H9 (cell line): Measurements from ENCODE around the gene SPDL1. TPM values are rescaled to one million over a fixed set of nuclear protein-coding genes. Genes with fewer than 3 reads are reported as not detected.

ENCODE experiments used
- DNase-seq: peaks from one replicate; pipeline ENCODE4 v3.0.0-alpha.2; 2017
- H2AFZ ChIP-seq: one replicate; pipeline ENCODE4 v1.6.1; 2013; ENCODE audit warnings: mild to moderate bottlenecking, low read length, control low read depth, moderate library complexity
- H2AK5ac ChIP-seq: 2 replicates; pipeline ENCODE4 v1.6.1; 2013; ENCODE audit warnings: low read length, control low read depth, mixed read lengths; ENCODE audit not compliant: insufficient read length
- H2BK120ac ChIP-seq: one replicate; pipeline ENCODE4 v1.6.1; 2013; ENCODE audit warnings: low read depth, mild to moderate bottlenecking, low read length, control low read depth, inconsistent platforms; ENCODE audit not compliant: poor library complexity, severe bottlenecking
- H2BK12ac ChIP-seq: 2 replicates; pipeline ENCODE4 v1.6.1; 2013; ENCODE audit warnings: low read length, control low read depth, mixed read lengths, low read depth; ENCODE audit not compliant: insufficient read length
- H2BK15ac ChIP-seq: 2 replicates; pipeline ENCODE4 v1.6.1; 2013; ENCODE audit warnings: low read depth, low read length, control low read depth
- H2BK20ac ChIP-seq: one replicate; pipeline ENCODE4 v1.6.1; 2013; ENCODE audit warnings: low read depth, mild to moderate bottlenecking, low read length, control low read depth, inconsistent platforms; ENCODE audit not compliant: poor library complexity, severe bottlenecking
- H2BK5ac ChIP-seq: 2 replicates; pipeline ENCODE4 v1.6.1; 2013; ENCODE audit warnings: low read length, control low read depth, mixed read lengths; ENCODE audit not compliant: insufficient read length
- H3K14ac ChIP-seq: 2 replicates; pipeline ENCODE4 v1.6.1; 2013; ENCODE audit warnings: low read length, control low read depth; ENCODE audit not compliant: insufficient read depth
- H3K18ac ChIP-seq: 2 replicates; pipeline ENCODE4 v1.6.1; 2013; ENCODE audit warnings: low read depth, mild to moderate bottlenecking, mixed read lengths, low read length, control low read depth; ENCODE audit not compliant: insufficient read length
- H3K23ac ChIP-seq: 2 replicates; pipeline ENCODE4 v1.6.1; 2013; ENCODE audit warnings: low read length, control low read depth, mixed read lengths, low read depth; ENCODE audit not compliant: insufficient read length
- H3K23me2 ChIP-seq: 2 replicates; pipeline ENCODE4 v1.6.1; 2013; ENCODE audit warnings: low read depth, mild to moderate bottlenecking, mixed read lengths, low read length, control low read depth; ENCODE audit not compliant: insufficient read length, poor library complexity, severe bottlenecking
- H3K27ac ChIP-seq: 2 replicates; pipeline ENCODE4 v1.5.1; 2013; ENCODE audit warnings: low read length, control low read depth, mixed read lengths, low read depth; ENCODE audit not compliant: insufficient read length
- H3K27me3 ChIP-seq: 2 replicates; pipeline ENCODE4 v1.6.1; 2013; ENCODE audit warnings: low read length, control low read depth, inconsistent platforms; ENCODE audit not compliant: insufficient read depth
- H3K4ac ChIP-seq: 2 replicates; pipeline ENCODE4 v1.6.1; 2013; ENCODE audit warnings: low read depth, mild to moderate bottlenecking, control low read depth, inconsistent platforms, low read length, moderate library complexity
- H3K4me1 ChIP-seq: 2 replicates; pipeline ENCODE4 v1.6.1; 2013; ENCODE audit warnings: low read length, control low read depth, inconsistent platforms; ENCODE audit not compliant: insufficient read depth
- H3K4me2 ChIP-seq: 2 replicates; pipeline ENCODE4 v1.6.1; 2013; ENCODE audit warnings: low read length, control low read depth, mixed read lengths; ENCODE audit not compliant: insufficient read length, insufficient read depth
- H3K56ac ChIP-seq: 2 replicates; pipeline ENCODE4 v1.6.1; 2013; ENCODE audit warnings: low read depth, mild to moderate bottlenecking, mixed read lengths, low read length, control low read depth; ENCODE audit not compliant: insufficient read length
- H3K79me1 ChIP-seq: 2 replicates; pipeline ENCODE4 v1.6.1; 2013; ENCODE audit warnings: low read depth, mild to moderate bottlenecking, moderate library complexity, low read length, control low read depth, inconsistent platforms; ENCODE audit not compliant: insufficient read depth, poor library complexity, severe bottlenecking
- H3K79me2 ChIP-seq: 2 replicates; pipeline ENCODE4 v1.6.1; 2013; ENCODE audit warnings: low read length, control low read depth, inconsistent platforms; ENCODE audit not compliant: insufficient read depth
- H3K9ac ChIP-seq: 2 replicates; pipeline ENCODE4 v1.6.1; 2013; ENCODE audit warnings: low read length, control low read depth, mixed read lengths; ENCODE audit not compliant: insufficient read length; ENCODE audit errors: extremely low read depth
- H3K9me3 ChIP-seq: one replicate; pipeline ENCODE4 v1.6.1; 2013; ENCODE audit warnings: low read depth, low read length, inconsistent platforms; ENCODE audit not compliant: control insufficient read depth
- H3T11ph ChIP-seq: one replicate; pipeline ENCODE4 v1.6.1; 2013; ENCODE audit warnings: mild to moderate bottlenecking, low read length, control low read depth, inconsistent platforms
- H4K20me1 ChIP-seq: one replicate; pipeline ENCODE4 v1.6.1; 2013; ENCODE audit not compliant: control insufficient read depth, insufficient read length, insufficient read depth
- H4K5ac ChIP-seq: 2 replicates; pipeline ENCODE4 v1.6.1; 2013; ENCODE audit warnings: low read depth, mild to moderate bottlenecking, mixed read lengths, low read length, control low read depth; ENCODE audit not compliant: insufficient read length
- H4K8ac ChIP-seq: replicated peaks from 2 replicates; pipeline ENCODE4 v1.6.1; 2013; ENCODE audit warnings: low read length, control low read depth, mixed read lengths, low read depth; ENCODE audit not compliant: insufficient read length
- H4K91ac ChIP-seq: 2 replicates; pipeline ENCODE4 v1.6.1; 2013; ENCODE audit warnings: low read depth, mild to moderate bottlenecking, moderate library complexity, mixed read lengths, low read length, control low read depth; ENCODE audit not compliant: insufficient read length
- H3K27ac Mint-ChIP-seq, 3 experiments: 2 replicates in 2 of 3; 3 replicates in 1 of 3; pipeline ENCODE4 v1.8.0; 2020 to 2021; ENCODE audit warnings: mixed read lengths in 3 of 3, mild to moderate bottlenecking in 1 of 3, moderate library complexity in 1 of 3
- H3K27me3 Mint-ChIP-seq: 2 replicates; pipeline ENCODE4 v1.8.0; 2021; ENCODE audit warnings: low read depth, mild to moderate bottlenecking, moderate library complexity, mixed read lengths
- H3K36me3 Mint-ChIP-seq, 3 experiments: 2 replicates in 2 of 3; 3 replicates in 1 of 3; pipeline ENCODE4 v1.8.0; 2020 to 2021; ENCODE audit warnings: low read depth in 3 of 3, mixed read lengths in 3 of 3; ENCODE audit not compliant: insufficient read depth in 1 of 3
- H3K4me1 Mint-ChIP-seq, 2 experiments: 2 replicates each; pipeline ENCODE4 v1.8.0; 2020; ENCODE audit warnings: mixed read lengths in 2 of 2
- H3K4me3 Mint-ChIP-seq, 2 experiments: 2 replicates in 1 of 2; 3 replicates in 1 of 2; pipeline ENCODE4 v1.8.0; 2020 to 2021; ENCODE audit warnings: mild to moderate bottlenecking in 2 of 2, mixed read lengths in 2 of 2, moderate library complexity in 1 of 2
- H3K9me3 Mint-ChIP-seq, 2 experiments: 2 replicates in 1 of 2; 3 replicates in 1 of 2; pipeline ENCODE4 v1.8.0; 2020; ENCODE audit warnings: mild to moderate bottlenecking in 2 of 2, mixed read lengths in 2 of 2, moderate library complexity in 1 of 2
- CTCF ChIP-seq: fragments of 200-600 bp; sonication (generic); conservative IDR thresholded peaks from 3 replicates; pipeline ENCODE4 v1.8.0; 2021; ENCODE audit warnings: antibody characterized with exemption, mild to moderate bottlenecking
- WGBS: extraction: QIAGEN DNeasy Blood & Tissue Kit; methylation state at CpG from one replicate; pipeline ENCODE4 v1.1.7; 2013; ENCODE audit warnings: missing lambda C conversion rate, low lambda C conversion rate, mixed read lengths; ENCODE audit not compliant: insufficient read length; ENCODE audit errors: extremely low coverage; 5-methylcytosine and 5-hydroxymethylcytosine counted together
- total RNA-seq: library from RNA; stranded (reverse); gene quantifications from 2 replicates; pipeline ENCODE4 v1.2.1, GENCODE V29; 2021

Gene SPDL1
- total RNA-seq, 1 experiment from 2014 or later = 49.4 TPM

GRCh38 chr5:169652057-169652456 is 68.5 kb downstream of the SPDL1 start:
- no peaks in the 10 kb centered on the region for H3K9me3 Mint-ChIP-seq
- no peak overlapping the region for H2BK20ac ChIP-seq
- no peaks in the 10 kb centered on the region for H3K79me1 ChIP-seq
- no peak overlapping the region for H4K91ac ChIP-seq
- no peak overlapping the region for H3K27ac Mint-ChIP-seq
- no peak overlapping the region for H2BK120ac ChIP-seq
- peaks cover 10 to 18% of the 10 kb centered on the region in 2 experiments for H3K4me1 Mint-ChIP-seq
- no peak overlapping the region for H2BK15ac ChIP-seq
- no CpG with 5 or more reads among the region's 1 CpG for WGBS
- no peak for TF ChIP-seq CTCF
- no peak overlapping the region for H3K14ac ChIP-seq
- H3K23me2 ChIP-seq = no peaks in the 10 kb centered on the region
- no peak overlapping the region for H3K9ac ChIP-seq
- no peaks in the 10 kb centered on the region for H3K27me3 Mint-ChIP-seq
- no peak overlapping the region for H3K56ac ChIP-seq
- no peaks in the 10 kb centered on the region for H3K36me3 Mint-ChIP-seq
- no peaks in the 10 kb centered on the region for H3K9me3 ChIP-seq
- H3K23ac ChIP-seq = no peak overlapping the region
- no peak overlapping the region for H3K27ac ChIP-seq
- no peak overlapping the region for H2BK12ac ChIP-seq
- no peaks in the 10 kb centered on the region for H3K79me2 ChIP-seq
- DNase-seq = no peak
- no peak overlapping the region for H3K4me2 ChIP-seq
- H3K4me3 Mint-ChIP-seq = no peak overlapping the region
- H3K4me1 ChIP-seq = no peaks in the 10 kb centered on the region
- H4K5ac ChIP-seq = no peak overlapping the region
- H4K8ac ChIP-seq = no peak overlapping the region
- no peaks in the 10 kb centered on the region for H4K20me1 ChIP-seq
- no peak overlapping the region for H3K18ac ChIP-seq
- no peak overlapping the region for H2BK5ac ChIP-seq
- no peak overlapping the region for H2AFZ ChIP-seq
- H2AK5ac ChIP-seq = no peak overlapping the region
- no peaks in the 10 kb centered on the region for H3K27me3 ChIP-seq
- no peak overlapping the region for H3T11ph ChIP-seq
- H3K4ac ChIP-seq = no peak overlapping the region
